Activated CD4-positive, CD25-positive, alpha-beta regulatory T cell treated with anti-CD3 and anti-CD28 coated beads, Interleukin-2, amount 50 U/mL, for 72 hours (primary cell): ENCODE data around the gene PSMA6.
"Not testable (repeated sequence)": the region's sequence is repeated elsewhere in the genome, so short reads cannot be mapped to it uniquely, and the experiment has no call there.

Experiments
- DNase-seq: peaks from one replicate; pipeline ENCODE4 v3.0.0; 2021

The PSMA6 gene

GRCh38 chr14:35285168-35286002, 6.8 kb upstream of the PSMA6 start:
- no peak for DNase-seq

- no peak for DNase-seq
Observed at GRCh38 chr14:35286003-35286600, 6.1 kb upstream of the PSMA6 start.

- no peak for DNase-seq
Observed at GRCh38 chr14:35286707-35287106, 5.5 kb upstream of the PSMA6 start.

- peak; percentile 38 for DNase-seq
Observed at GRCh38 chr14:35287431-35288013, 4.7 kb upstream of the PSMA6 start.

GRCh38 chr14:35289623-35290022, 2.6 kb upstream of the PSMA6 start:
- no peak for DNase-seq

DNA sequence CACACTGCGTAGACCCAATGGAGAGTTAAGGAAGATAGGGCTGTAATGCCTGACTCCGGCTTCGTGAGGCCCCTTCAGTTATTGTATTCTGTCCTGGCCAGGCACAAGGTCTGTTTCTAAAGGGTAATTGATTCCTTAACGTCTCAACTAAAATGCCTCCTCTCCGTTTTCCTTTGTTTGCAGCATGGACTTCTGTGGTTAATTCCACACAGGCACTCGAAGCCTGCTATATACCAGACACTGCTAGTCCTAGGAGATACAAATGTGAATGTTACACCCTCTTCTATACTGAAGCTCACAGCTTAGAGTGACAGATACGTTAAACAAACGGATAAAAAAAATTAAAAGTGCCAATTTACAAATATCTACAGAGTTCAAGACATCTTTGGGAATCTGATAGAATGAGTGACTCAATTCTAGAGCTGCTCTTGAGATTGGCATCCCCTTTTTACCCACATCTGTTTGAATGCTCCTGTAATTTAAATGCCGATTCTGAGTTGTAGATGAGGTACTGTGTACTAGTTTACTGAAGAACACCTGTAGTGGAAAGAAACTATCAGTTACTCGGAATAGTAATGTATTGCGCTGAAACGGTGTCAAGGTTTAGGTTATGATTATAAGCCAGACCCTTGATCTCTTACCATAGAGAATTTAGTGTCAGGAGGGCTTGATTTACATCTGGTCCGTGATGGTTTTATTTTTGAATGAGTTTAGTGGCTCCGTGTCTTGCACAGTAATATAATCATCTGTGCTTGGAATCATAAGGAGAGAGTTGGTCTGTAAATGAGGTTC, 784 bp downstream of the PSMA6 start:
- no peak for DNase-seq

GRCh38 chr14:35295845-35296161, 3.6 kb downstream of the PSMA6 start:
- no peak for DNase-seq

- no peak for DNase-seq
Observed at GRCh38 chr14:35296545-35296944, 4.4 kb downstream of the PSMA6 start.

DNA sequence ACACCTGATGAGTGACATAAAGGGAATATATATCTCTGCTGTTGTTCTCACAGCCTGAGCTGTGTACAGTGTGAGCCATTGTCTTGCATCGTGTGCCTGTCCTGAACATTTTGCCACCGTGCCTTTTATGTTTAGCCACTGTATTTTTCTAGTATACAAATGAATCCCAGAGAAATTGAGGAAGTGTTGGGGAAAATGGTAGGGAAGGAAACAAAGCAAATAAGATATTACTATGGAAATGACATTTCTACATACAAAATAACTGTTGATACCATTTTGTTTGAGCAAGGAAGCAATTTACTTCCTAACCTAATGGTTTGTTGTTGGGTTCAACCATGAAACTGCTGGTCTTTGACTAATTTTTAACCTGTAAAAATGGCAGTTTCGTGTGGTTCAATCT, 5.5 kb downstream of the PSMA6 start:
- no peak for DNase-seq

DNA sequence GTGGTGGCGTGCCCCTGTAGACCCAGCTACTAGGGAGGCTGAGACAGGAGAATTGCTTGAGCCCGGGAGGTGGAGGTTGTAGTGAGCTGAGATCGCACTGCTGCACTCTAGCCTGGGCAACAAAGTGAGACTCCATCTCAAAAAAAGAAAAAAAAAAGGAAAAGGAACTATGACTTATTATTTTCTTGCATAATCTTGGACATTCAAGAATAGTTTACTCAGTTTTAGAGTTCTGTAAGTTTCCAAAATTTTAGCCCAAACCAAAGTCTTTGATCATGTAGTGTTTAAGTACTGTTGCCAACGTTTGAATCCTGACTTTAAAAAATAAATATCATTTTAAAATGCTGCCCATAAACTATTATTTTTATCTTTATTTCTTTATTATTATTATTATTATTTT, 6.2 kb downstream of the PSMA6 start:
- DNase-seq: no peak

- DNase-seq: no peak
Observed at GRCh38 chr14:35299708-35300107, 7.5 kb downstream of the PSMA6 start.

DNA sequence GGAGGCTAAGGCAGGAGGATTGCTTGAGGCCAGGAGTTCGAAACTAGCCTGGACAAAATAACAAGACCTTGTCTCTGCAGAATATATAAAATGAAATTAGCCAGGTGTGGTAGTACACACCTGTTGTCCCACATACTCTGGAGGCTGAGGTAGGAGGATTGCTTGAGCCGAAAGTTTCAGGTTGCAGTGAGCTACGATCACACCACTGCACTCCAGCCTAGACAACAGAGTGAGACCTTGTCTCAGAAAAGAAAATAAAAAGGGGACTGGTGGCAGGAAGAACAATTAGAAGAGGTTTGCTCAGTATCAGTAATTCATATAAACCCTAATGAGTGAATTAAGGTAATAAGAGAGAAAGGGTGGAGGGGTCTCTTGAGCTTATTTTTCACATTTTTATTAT, 8.0 kb downstream of the PSMA6 start:
- no peak for DNase-seq

DNA sequence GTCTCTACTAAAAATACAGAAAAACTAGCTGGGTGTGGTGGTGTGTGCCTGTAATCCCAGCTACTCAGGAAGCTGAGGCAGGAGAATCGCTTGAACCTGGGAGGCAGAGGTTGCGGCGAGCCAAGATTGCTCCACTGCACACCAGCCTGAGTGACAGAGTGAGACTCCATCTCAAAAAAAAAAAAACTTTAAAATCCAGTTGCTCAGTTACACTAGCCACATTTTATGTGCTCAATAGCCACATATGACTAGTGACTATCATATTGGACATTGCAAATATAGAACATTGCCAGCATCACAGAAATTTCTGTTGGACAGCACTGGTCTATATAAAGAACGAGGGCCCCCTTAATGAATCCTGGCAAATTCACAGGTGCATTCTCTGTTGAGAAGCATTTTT, 9.2 kb downstream of the PSMA6 start:
- not testable (repeated sequence) for DNase-seq

GRCh38 chr14:35301735-35302528, 9.8 kb downstream of the PSMA6 start:
- no peak for DNase-seq

DNA sequence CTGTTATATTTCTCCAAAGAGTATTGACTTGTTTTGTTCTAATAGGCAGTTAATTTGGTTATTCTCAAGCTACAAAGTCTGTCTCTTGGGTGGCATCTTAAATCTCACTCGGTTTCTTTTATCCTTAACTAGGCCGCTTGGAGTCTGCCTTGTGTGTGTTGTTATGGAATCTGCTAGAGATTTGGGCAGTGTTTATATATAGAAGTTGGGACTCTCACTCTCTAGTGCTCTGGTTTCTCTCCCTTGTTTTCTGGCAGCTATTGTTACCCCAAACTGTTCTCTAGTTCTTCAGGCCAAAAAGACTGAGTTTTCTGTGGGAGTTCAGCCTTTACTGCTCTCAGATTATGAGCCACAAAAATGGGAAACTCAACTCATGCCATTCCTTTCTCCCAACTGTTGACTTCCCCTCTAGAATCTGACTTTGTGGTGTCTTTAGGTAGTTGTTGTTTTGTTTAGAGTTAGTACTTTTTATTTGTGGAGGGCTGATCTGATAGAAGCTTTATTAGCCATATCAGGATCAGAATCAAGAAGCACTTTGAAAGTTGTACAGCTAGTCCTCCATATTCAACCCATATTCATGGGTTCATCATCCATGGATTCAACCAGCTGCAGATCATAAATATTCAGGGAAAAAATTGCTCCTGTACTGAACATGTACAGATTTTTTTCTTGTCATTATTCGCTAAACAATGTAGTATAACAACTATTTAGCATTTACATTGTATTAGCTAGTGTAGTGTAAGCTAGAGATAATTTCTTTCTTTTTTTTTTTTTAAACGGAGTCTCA, 11.2 kb downstream of the PSMA6 start:
- DNase-seq: no peak

DNA sequence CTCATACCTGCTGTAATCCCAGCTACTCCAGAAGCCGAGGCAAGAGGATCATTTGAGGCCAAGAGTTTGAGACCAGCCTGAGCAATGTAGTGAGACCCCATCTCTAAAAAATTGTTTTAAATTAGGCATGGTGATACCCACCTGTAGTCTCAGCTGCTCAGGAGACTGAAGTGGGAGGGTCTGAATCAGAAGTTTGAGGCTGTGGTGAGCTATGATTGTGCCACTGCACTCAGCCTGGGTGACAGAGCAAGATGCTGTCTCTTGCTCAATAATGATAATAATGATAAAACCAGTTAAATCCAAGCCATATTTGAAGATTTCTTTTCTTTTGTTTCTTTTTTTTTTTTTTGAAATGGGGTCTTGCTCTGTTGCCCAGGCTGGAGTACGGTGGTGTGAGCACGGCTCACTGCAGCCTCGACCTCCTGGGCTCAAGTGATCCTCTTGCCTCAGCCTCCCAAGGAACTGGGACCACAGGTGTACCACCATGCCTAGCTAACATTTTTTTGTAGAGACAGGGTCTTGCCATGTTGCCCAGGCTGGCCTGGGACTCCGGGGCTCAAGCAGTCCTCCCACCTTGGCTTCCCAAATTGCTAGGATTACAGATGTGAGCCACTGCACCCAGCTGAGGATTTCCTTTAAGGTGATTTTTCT, 12.8 kb downstream of the PSMA6 start:
- DNase-seq: no peak

GRCh38 chr14:35305633-35306032, 13.5 kb downstream of the PSMA6 start:
- no peak for DNase-seq

DNA sequence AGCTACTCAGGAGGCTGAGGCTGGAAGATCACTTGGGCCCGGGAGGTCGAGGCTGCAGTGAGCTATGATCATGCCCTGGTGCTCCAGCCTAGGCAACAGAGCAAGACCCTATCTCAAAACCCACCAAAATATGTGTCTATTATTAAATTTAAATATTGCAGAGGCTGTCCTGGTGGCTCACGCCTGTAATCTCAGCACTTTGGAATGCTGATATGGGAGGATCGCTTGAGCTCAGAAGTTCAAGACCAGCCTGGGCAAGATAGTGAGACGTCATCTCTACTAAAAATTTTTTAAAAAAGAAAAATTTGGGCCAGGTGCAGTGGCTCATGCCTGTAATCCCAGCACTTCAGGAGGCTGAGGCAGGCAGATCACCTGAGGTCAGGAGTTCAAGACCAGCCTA, 13.9 kb downstream of the PSMA6 start:
- DNase-seq: no peak

- no peak for DNase-seq
Observed at GRCh38 chr14:35317820-35318219, 25.6 kb downstream of the PSMA6 start.

GRCh38 chr14:35319509-35319908, 27.3 kb downstream of the PSMA6 start:
- no peak for DNase-seq

GRCh38 chr14:35320472-35320871, 28.3 kb downstream of the PSMA6 start:
- DNase-seq: no peak
